ENCODE data around the gene MFRP.

The MFRP gene

GRCh38 chr11:119316016-119316728, 30.3 kb downstream of the MFRP start:
- no peak for DNase-seq (ENCODE audit: insufficient read length, low spot score)
- TF ChIP-seq POU2F2 (IDR thresholded peaks at IDR 0.05; ENCODE audit: low read depth, low read length) (no peak), POLR2A (IDR thresholded peaks at IDR 0.05; ENCODE audit: low read depth, low read length) (no peak), POLR2AphosphoS5 (IDR thresholded peaks at IDR 0.05; ENCODE audit: low read depth, low read length) (no peak), TAF1 (IDR thresholded peaks at IDR 0.05; ENCODE audit: low read depth, low read length) (no peak), PAX5 (IDR thresholded peaks at IDR 0.05; ENCODE audit: insufficient read depth, low read length, severe bottlenecking) (no peak), SPI1 (IDR thresholded peaks at IDR 0.05; ENCODE audit: low read depth, low read length) (no peak)

GRCh38 chr11:119315131-119316015, 31.1 kb downstream of the MFRP start:
- DNase-seq (ENCODE audit: insufficient read length, low spot score) (no peak), FAIRE-seq (peak; percentile 82)
- TF ChIP-seq TAF1 (IDR thresholded peaks at IDR 0.05; ENCODE audit: low read depth, low read length) = no peak
- no peak for TF ChIP-seq POU2F2 (IDR thresholded peaks at IDR 0.05; ENCODE audit: low read depth, low read length)
- TF ChIP-seq PAX5 (IDR thresholded peaks at IDR 0.05; ENCODE audit: insufficient read depth, low read length, severe bottlenecking) = no peak
- TF ChIP-seq POLR2A (IDR thresholded peaks at IDR 0.05; ENCODE audit: low read depth, low read length) = no peak
- TF ChIP-seq POLR2AphosphoS5 (IDR thresholded peaks at IDR 0.05; ENCODE audit: low read depth, low read length) = no peak
- no peak for TF ChIP-seq SPI1 (IDR thresholded peaks at IDR 0.05; ENCODE audit: low read depth, low read length)

More at GRCh38 chr11:119316016-119316728, 30.3 kb downstream of the MFRP start:
- no peak for FAIRE-seq

GRCh38 chr11:119314726-119315125, 31.8 kb downstream of the MFRP start:
- TF ChIP-seq POLR2AphosphoS5 (IDR thresholded peaks at IDR 0.05; ENCODE audit: low read depth, low read length) (no peak), POLR2A (IDR thresholded peaks at IDR 0.05; ENCODE audit: low read depth, low read length) (no peak), SPI1 (IDR thresholded peaks at IDR 0.05; ENCODE audit: low read depth, low read length) (no peak), POU2F2 (IDR thresholded peaks at IDR 0.05; ENCODE audit: low read depth, low read length) (no peak), TAF1 (IDR thresholded peaks at IDR 0.05; ENCODE audit: low read depth, low read length) (no peak), PAX5 (IDR thresholded peaks at IDR 0.05; ENCODE audit: insufficient read depth, low read length, severe bottlenecking) (no peak)
- DNase-seq (ENCODE audit: insufficient read length, low spot score) = no peak
- FAIRE-seq = no peak

DNA sequence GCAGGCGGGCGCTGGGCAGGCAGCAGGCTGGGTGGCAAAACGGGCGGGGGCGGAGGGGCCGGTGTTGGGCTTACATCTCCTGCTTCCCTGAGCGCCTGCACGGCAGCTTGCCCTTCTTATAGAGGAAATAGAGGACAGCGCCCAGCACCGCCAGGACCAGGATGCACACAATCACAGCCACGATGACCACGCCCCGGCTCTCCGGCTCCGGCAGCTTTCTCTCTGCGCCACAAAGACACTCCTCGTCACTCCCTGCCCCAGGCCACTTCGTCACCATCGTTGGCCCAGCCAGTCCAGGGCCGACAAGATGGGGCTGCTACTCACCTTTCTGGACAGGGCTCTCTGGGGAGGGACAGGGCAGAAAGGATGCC, 35.8 kb downstream of the MFRP start:
- TF ChIP-seq PAX5 (IDR thresholded peaks at IDR 0.05; ENCODE audit: insufficient read depth, low read length, severe bottlenecking) = no peak
- no peak for TF ChIP-seq POU2F2 (IDR thresholded peaks at IDR 0.05; ENCODE audit: low read depth, low read length)
- no peak for TF ChIP-seq POLR2A (IDR thresholded peaks at IDR 0.05; ENCODE audit: low read depth, low read length)
- no peak for TF ChIP-seq POLR2AphosphoS5 (IDR thresholded peaks at IDR 0.05; ENCODE audit: low read depth, low read length)
- no peak for TF ChIP-seq TAF1 (IDR thresholded peaks at IDR 0.05; ENCODE audit: low read depth, low read length)
- TF ChIP-seq SPI1 (IDR thresholded peaks at IDR 0.05; ENCODE audit: low read depth, low read length) = no peak
- DNase-seq (ENCODE audit: insufficient read length, low spot score) (no peak), FAIRE-seq (no peak)

GRCh38 chr11:119309953-119310681, 36.4 kb downstream of the MFRP start:
- TF ChIP-seq POLR2AphosphoS5 (IDR thresholded peaks at IDR 0.05; ENCODE audit: low read depth, low read length) (no peak), POLR2A (IDR thresholded peaks at IDR 0.05; ENCODE audit: low read depth, low read length) (no peak), POU2F2 (IDR thresholded peaks at IDR 0.05; ENCODE audit: low read depth, low read length) (no peak), TAF1 (IDR thresholded peaks at IDR 0.05; ENCODE audit: low read depth, low read length) (no peak), SPI1 (IDR thresholded peaks at IDR 0.05; ENCODE audit: low read depth, low read length) (no peak), PAX5 (IDR thresholded peaks at IDR 0.05; ENCODE audit: insufficient read depth, low read length, severe bottlenecking) (no peak)
- FAIRE-seq (no peak), DNase-seq (ENCODE audit: insufficient read length, low spot score) (no peak)

DNA sequence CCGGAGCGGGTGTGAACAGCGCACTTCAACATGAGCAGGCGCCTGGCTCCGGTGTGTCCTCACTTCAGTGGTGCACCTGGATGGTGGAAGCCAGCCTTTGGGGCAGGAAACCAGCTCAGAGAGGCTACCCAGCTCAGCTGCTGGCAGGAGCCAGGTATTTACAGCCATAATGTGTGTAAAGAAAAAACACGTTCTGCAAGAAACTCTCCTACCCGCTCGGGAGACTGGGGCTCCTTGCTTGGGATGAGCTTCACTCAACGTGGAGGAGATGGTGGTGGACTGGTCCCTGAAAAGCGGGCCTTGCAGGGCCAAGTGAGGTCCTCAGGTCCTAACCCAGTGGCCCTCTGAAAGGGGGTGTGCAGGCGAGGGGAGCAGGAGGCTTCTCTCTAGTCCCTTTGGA, 37.1 kb downstream of the MFRP start:
- DNase-seq (ENCODE audit: insufficient read length, low spot score) (no peak), FAIRE-seq (no peak)
- TF ChIP-seq POLR2AphosphoS5 (IDR thresholded peaks at IDR 0.05; ENCODE audit: low read depth, low read length) = no peak
- TF ChIP-seq POU2F2 (IDR thresholded peaks at IDR 0.05; ENCODE audit: low read depth, low read length) = no peak
- no peak for TF ChIP-seq SPI1 (IDR thresholded peaks at IDR 0.05; ENCODE audit: low read depth, low read length)
- TF ChIP-seq PAX5 (IDR thresholded peaks at IDR 0.05; ENCODE audit: insufficient read depth, low read length, severe bottlenecking) = no peak
- no peak for TF ChIP-seq POLR2A (IDR thresholded peaks at IDR 0.05; ENCODE audit: low read depth, low read length)
- no peak for TF ChIP-seq TAF1 (IDR thresholded peaks at IDR 0.05; ENCODE audit: low read depth, low read length)

- FAIRE-seq = no peak
- no peak for TF ChIP-seq POLR2AphosphoS5 (IDR thresholded peaks at IDR 0.05; ENCODE audit: low read depth, low read length)
- DNase-seq (ENCODE audit: insufficient read length, low spot score) = no peak
Observed at GRCh38 chr11:119307974-119308373, 38.5 kb downstream of the MFRP start.

GRCh38 chr11:119307219-119307618, 39.3 kb downstream of the MFRP start:
- DNase-seq (ENCODE audit: insufficient read length, low spot score) = no peak
- FAIRE-seq = no peak

More at GRCh38 chr11:119307219-119307618, 39.3 kb downstream of the MFRP start:
- TF ChIP-seq POLR2AphosphoS5 (IDR thresholded peaks at IDR 0.05; ENCODE audit: low read depth, low read length) = no peak
- TF ChIP-seq POU2F2 (IDR thresholded peaks at IDR 0.05; ENCODE audit: low read depth, low read length) = no peak
- no peak for TF ChIP-seq SPI1 (IDR thresholded peaks at IDR 0.05; ENCODE audit: low read depth, low read length)
- no peak for TF ChIP-seq TAF1 (IDR thresholded peaks at IDR 0.05; ENCODE audit: low read depth, low read length)
- no peak for TF ChIP-seq PAX5 (IDR thresholded peaks at IDR 0.05; ENCODE audit: insufficient read depth, low read length, severe bottlenecking)
- TF ChIP-seq POLR2A (IDR thresholded peaks at IDR 0.05; ENCODE audit: low read depth, low read length) = no peak

Measured in GM12891 (cell line).